Measurements from ENCODE around the gene ORM1.

The ORM1 gene

DNA sequence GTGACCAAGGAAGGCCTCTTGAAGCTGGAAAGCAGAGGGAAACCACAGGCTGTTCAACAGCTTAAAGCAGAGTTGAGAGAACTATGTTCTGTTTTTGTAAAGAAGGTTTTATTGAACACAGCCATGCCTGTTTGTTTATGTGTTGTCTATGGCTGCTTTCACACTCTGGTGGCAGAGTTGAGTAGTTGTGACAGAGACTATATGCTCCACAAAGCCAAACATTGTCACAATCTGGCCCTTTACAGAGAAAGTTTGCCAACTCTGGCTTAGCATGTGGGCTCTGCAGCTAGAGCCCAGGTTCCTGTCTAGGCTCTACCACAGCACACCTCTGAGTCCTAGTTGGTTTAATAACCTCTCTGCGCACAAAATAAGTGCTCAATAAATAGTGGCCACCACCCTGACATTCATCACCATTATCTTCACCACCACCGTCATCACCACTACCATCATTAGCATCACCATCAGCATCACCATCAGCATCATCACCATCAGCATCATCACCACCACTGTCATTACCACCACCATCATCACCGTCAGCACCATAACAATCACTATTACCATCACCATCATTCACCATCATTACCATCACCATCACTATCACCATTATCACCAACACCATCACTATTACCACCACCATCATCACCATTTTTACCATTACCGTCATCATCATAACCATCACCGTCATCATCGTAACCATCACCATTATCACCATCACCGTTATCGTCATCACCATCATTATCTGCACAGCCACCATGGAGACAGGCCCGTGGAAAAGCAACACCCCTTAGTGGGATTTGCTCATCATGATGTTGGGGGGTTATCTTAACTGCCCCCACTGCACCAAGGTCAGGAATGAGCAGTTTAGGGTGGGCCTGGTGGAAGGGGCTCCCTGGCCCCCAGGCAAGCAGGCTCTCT lies 46.6 kb downstream of the ORM1 start:
- DNase-seq = no peak

DNA sequence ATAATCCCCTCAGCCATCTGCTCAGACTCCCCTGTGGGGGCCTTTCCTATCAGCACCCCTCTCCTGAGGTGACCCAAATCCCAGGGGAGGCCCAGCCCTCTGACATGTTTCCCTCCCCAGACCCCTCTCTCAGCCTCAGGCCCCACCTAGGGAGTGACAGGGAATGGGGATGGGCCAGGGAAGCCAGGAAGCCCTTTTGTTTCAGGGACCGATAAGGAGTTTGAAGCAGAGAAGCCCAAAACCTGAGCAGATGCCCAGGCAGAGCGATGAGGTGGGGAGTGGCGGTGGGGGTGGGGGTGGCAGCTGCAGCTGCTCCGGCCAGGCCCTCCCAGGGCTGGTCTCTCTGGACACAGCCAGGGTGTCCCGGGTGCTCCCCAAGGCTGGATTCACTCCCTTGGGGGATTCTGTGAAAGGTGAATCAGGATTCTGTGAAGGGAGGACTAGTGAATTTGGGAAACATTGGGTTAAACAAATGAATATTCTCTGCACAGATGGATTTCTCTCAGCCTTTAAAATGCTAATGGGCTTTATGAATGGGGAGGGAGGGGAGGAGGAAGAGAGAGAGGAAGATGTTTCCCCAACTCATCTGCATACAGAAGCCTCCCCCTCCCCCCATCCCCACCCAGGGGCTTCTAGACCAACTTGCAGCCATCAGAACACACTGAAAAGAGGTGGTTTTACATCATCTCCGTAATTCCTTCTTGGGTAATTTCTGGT lies 47.5 kb downstream of the ORM1 start:
- no peak for DNase-seq

DNA sequence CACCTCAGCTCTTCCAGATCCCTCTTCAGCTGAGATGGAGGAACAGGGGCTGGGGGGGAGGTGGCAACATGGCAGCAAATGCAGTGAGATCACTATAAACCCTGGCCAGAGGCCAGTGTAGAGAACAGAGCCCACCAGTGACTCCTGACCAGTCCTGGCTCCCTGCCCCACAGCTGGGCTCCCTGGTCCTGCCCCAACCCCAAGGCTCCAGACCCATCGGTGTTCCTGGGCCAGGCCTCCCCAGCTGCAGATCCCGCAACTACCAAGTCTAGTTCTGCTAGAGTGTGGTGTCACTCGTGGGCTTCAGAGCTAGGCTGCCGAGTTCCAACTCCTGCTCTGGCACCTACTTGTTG lies 48.0 kb downstream of the ORM1 start:
- no peak for DNase-seq

DNA sequence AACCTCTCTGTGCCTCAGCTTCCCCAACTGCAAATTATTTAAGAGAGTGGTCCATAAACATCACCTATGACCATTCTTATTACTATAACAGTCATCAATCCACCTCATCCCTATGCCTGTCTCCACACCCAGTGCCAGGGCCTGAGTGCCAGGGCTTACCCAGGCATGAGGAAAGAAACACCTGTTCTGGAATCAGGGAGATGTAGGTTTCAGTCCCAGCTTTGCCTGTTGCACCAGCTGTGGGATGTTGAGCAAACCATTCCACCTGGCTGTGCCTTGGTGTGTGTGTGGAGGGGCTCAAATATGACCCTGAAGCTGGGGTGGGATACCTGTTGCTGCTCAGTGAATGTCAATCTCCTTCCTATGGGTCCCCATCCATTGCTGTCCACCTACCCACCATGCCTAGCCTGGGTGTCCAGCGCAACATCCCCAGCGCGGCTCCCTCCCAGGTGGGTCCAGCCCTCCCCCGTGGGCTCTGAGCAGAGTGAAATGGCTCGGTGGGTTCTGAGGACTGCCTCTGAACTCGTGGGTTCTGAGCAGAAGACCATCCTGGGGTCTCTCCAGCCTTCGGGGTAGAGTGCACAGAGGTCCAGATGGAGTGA lies 48.5 kb downstream of the ORM1 start:
- no peak for DNase-seq

DNA sequence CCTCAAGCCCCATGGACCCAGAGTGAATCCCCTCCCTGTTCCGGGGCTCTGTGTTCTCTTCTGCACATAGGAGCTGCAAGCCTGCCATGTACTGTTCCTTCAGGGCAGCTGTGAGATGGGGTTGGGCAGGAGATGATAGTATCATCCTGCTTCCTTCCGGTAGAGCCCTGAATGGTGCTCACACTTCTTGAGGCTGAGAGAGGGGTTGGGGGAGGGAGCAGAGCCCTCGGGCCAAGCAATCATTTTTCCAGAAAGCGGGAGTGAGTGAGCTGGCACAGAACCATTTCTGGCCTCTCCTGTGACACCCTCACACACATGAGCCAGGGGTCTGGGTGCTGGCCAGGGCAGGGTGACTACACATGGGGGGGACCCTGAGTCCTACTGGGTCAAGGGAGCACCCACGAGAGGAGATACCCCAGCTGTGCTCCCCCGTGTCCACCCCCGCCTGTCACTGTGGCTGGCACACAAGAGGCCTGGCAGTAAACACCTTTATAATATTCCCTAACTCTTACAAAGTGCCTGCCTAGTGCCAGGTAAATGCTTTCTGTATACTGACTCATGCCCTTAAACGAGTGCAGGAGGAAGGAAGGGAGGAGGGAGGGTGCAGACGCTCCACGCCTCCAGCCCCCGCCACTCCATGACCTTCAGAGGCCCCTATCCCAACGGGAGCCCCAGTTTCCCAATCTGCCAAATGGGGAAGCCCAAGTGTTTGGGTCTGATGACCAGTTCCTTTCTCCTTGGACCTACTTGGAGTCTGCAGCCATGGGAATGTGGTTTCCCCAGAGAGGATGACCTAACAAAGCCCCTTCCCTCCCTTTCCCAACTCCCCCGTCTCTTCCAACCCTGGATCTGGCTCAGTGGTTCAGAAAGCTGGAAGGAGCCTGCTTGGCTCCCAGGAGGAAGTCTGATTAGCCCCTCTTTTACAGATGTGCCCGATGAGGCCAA lies 49.3 kb downstream of the ORM1 start:
- DNase-seq = no peak

DNA sequence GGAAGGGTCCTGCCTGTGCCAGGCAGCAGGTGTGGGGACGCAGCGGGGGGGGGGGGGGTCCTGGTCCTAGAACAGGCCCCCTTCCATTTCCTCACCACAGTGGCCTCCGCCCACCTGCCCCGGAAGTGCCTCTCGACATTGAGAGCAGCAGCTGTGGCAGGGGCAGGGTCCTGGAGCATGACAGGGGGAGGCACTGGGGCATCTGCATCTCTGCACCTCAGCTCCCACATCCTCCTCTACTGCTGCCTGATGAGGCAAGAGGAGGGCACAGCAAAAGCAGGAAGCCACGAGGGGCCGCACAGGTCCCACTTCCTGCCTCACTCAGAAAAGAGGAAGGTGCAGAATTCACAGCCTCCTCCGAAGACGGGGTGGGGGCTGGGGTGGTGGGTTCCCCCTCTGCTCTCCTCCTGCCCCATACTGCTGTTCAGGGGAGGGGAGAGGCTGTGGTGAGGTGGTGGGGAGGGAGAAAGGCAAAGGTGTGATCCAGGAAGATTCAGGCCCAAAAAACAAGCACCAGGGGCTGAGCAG lies 50.1 kb downstream of the ORM1 start:
- DNase-seq = no peak

DNA sequence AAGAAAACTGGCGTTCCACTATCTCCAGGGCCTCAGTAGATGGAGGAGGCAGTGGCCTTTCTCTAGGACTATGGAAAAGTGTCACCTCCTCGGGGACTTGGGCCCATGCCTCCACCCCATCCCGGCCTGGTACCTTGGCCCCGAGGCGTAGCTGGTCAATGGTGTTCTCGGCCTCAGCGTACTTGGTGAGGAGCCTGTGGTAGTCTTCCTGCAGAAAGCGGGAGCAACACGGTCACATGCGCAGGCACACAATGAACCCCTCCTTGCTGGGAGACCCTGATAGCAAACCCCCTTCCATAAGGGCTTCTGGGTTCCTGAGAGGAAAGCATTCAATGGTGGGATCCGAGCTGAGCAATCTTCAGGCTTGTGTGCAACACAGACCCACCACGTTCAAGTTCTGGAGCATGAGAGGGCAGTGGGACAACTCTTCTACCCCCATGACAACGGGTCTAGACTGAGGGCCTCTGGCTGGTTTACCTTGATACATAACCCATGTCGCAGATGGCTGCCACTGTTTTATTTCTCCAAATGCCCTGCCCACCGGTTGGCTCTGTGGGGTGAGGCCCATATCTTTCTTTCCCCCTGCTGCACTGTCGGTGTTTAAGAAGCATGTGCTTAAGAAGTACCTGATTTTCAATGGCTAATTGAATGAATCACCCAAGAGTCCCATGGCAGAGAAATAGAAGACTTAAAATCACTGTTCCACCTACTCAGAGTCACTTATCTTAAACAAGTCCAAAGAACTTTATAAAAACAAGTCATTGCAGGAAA lies 51.2 kb downstream of the ORM1 start:
- DNase-seq = no peak

DNA sequence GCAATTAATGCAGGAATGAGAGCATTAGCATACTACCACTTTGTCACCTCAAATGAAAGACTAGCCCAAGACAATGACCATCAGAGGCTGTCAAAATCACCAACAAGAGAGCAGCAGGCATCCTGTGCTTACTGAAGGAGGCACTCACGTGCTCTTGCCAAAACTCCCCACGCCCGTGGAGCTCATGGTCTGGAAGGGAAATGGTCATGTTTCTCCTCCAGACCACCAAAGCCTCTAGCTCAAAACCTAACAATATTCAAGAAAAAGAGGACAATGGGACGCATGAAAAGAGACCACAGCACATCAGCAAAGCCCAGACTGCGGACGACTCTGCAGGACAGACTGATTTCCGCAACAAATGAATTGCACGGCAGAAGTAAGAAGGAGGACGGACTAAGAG lies 52.0 kb downstream of the ORM1 start:
- no peak for DNase-seq

DNA sequence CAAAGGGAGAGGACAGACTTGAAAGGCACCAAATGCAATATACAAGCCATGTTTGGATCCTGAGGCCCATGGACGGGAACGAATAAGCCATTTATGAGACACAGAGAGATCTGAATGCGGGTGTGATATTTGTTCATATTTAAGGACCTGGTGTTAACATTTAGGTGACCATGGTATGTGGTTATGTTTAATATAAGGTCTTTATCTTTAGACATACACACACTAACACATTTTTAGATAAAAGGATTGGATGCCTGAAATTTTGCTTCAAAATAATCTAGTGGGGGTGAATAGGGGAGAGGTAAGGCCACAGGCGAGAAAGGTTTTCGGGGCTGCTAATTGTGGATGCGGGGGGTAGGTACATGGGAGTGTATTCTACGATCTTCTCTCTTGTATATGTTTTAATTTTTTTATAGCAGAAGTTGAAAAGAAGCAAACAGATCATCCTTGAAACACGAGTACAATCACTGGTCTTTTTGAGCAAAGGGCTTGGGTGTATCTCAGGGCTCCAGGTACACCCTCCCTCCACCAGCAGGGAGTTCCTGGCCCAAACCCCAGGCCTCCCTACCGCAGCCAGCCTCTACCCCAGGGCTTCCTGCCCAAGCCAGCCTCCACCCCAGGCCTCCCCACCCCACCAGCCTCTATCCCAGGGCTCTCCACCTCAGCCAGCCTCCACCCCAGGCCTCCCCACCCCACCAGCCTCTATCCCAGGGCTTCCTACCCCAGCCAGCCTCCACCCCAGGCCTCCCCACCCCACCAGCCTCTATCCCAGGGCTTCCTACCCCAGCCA lies 52.7 kb downstream of the ORM1 start:
- DNase-seq = no peak
